ENCODE measurements around the gene MYF6. TPM values are rescaled to one million over a fixed set of nuclear protein-coding genes. Genes with fewer than 3 reads are reported as not detected.
"Not testable (repeated sequence)": the region's sequence is repeated elsewhere in the genome, so short reads cannot be mapped to it uniquely, and the experiment has no call there.

The MYF6 gene
- not detected for total RNA-seq

DNA sequence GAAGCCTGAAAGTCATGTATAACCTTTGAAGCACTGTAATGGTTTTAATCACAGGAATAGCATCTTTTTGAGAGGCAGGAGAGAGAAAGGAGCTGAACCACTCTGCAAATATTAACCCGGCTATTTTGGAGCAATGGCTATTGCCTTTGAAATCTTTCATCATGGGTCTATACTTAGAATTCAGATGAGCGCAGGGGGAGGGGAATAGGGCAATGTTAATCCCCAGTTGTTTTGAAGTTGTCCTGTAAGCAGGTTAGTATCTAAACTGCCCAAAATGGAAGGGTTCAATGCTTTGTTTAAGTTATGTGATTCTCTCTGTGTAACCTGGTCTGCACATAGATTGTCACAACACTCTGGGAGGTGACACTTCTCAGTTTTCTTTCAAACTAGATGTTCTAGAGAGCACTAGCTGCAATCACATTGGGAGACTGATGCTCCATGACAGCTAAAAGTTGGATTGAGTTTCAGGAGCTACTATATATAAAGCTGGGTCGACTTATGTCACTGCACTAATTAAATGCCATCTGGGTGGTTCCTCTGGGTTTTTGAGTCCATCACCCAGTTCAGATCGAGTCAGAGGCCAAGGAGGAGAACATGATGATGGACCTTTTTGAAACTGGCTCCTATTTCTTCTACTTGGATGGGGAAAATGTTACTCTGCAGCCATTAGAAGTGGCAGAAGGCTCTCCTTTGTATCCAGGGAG, at the start of gene MYF6:
Gene MYF6, plus strand, starts transcription at position 509 of the 704 bp plus-strand sequence. Its CDS starts 86 bp downstream, at position 595.
- DNase-seq (ENCODE audit: low spot score) = no peak

- no peak for DNase-seq (ENCODE audit: low spot score)
These were observed 47.8 kb upstream of the MYF6 start for GRCh38 chr12:80659512-80660063.

DNA sequence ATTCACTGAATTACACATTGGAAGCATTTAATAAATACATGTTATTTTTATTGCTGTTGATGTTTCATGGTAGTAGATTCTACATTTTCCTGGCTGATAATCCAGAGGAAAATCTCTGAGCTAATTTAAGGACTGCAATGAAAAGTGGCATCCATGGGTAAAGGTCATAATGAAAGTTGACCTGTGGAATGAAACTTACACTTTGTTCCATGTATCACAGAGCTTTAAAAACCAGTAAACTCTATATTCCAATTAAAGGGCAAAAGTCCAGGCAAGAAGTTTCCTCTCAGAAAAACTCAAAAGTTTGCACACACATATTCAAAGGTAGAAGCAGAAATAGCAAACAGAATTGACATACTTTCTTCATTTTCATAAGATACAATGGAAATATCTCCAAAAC, 44.8 kb upstream of the MYF6 start:
- no peak for DNase-seq (ENCODE audit: low spot score)

- DNase-seq (ENCODE audit: low spot score) = no peak
These were observed 37.2 kb upstream of the MYF6 start for GRCh38 chr12:80670214-80670613.

GRCh38 chr12:80676042-80676636, 31.3 kb upstream of the MYF6 start:
- not testable (repeated sequence) for DNase-seq (ENCODE audit: low spot score)

- no peak for DNase-seq (ENCODE audit: low spot score)
These were observed 30.6 kb upstream of the MYF6 start for GRCh38 chr12:80676856-80677255.

DNA sequence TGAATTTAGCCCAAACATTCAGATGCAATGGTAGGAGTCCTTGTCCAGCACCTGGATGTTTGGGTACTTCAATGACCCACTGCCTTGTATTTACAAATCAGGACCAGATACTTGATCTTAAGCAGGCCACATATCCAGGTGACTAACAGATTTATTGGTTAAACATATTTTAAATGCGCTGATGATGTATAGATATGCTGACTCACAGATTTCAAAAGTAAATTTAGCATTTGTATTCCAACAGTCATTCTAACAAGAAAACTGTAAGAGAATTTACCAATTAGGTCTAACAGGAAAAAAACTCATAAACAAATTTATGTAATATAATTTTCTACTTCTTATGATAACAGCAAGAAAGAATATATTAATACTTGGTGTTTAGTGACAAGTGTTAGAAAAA, 29.4 kb upstream of the MYF6 start:
- no peak for DNase-seq (ENCODE audit: low spot score)

- DNase-seq (ENCODE audit: low spot score) = no peak
These were observed 27.9 kb upstream of the MYF6 start for GRCh38 chr12:80679346-80680131.

DNA sequence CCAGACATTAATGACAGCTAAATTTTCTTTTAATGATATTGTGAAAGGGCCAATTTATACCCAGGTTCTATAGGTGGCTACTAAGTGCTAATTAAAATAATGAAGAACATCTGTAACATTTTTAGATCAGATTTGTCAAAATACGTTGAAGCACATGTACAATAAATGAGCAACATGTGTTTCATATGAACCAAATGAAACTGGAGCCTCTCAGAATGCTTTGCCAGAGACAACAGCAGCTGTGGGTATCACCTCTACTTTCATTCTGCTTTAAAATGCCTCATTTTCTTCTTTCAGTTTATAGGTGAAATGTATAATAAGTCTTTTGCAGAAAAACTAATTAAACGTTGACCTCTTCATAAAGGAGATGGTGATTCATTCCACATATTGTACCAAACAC, 26.1 kb upstream of the MYF6 start:
- no peak for DNase-seq (ENCODE audit: low spot score)

DNA sequence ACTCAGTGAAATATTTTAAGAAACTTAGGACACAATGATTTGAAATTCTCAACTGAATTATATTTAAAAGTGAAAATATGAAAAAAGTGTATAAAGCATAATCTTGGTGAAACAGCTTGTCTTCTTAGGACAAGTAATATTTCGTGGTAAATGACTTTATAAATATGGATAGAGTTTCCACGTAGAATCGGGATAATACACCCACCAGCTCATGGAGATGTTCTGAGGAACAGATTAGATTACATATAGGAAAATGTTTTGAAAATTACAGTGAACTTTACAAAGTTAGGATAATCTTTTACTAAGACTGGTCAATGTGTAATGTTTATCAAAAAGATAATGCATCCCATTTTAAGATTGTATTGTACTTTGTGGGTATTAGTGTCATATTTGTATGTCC, 25.6 kb upstream of the MYF6 start:
- DNase-seq (ENCODE audit: low spot score) = no peak

- DNase-seq (ENCODE audit: low spot score) = no peak
These were observed 23.3 kb upstream of the MYF6 start for GRCh38 chr12:80684077-80684495.

- no peak for DNase-seq (ENCODE audit: low spot score)
These were observed 17.3 kb upstream of the MYF6 start for GRCh38 chr12:80690090-80690489.

GRCh38 chr12:80690513-80690912, 16.9 kb upstream of the MYF6 start:
- DNase-seq (ENCODE audit: low spot score) = no peak

DNA sequence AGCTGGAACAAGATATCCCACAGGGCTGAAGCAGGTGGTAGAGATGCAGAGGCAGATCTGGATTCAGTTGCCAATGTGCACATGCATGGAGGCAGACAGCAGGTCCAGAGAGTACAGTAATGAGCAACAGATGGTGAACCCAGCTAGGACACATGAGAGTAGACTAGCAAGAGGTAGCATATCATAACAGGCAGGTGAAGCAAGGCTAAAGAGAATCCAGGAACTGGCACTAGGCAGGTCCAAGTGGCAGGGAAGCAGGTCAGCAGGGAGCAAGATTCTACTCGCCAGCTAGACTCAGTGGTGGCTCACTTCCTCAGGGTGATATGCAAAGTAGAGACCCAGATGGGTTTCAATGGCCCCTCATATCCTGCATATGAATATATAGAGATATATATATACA, 15.3 kb upstream of the MYF6 start:
- no peak for DNase-seq (ENCODE audit: low spot score)

GRCh38 chr12:80697270-80697887, 10.1 kb upstream of the MYF6 start:
- DNase-seq (ENCODE audit: low spot score) = no peak

DNA sequence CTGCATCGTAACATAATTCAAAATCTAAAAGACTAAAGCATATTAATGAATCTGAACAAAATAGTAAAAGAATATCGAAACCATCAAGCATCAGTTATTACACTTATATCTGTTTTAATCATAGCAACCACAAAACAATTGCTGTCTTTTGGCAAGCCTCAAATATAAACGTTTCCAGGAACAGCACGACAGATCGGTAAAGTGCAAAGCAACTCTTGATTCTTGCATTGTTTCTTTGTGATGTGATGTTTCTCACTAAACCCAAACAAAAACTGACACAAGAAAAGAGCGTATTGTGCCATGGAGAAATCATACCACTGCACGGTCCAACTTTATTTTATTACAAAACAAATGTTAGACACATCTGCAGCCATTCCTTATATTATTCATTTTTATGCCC, 9.2 kb upstream of the MYF6 start:
- no peak for DNase-seq (ENCODE audit: low spot score)

DNA sequence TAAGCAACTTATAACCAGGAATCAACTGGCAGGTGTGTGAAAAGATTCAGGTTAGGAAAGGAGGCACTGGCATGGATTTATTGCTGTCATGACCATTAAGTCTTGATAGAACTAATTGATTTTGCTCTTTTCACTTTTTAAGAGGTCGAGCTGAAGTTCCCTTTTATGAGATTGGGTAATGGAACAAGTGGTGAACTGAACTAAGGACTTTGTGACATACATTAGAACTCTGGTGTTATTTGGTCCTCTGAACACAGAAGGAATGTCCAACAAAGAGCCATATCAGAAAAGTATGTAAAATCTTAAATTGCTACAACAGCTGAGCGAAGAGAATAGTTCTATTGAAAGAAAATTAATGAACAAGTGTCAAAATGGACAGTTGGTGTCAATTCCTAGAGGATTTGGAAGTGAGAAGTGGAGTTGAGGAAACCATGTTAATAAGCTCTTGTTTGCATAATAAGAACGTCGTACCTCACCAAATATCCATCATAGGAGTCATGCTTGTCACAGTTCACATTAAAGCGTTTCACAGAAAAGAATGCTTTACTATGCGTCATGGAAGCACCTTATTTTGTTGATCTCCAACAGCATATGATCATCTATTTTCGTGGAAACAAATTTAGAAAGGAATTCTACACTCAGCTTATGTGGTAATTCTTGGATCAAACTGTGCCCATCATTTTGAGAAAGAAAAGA, 8.4 kb upstream of the MYF6 start:
- DNase-seq (ENCODE audit: low spot score) = no peak

DNA sequence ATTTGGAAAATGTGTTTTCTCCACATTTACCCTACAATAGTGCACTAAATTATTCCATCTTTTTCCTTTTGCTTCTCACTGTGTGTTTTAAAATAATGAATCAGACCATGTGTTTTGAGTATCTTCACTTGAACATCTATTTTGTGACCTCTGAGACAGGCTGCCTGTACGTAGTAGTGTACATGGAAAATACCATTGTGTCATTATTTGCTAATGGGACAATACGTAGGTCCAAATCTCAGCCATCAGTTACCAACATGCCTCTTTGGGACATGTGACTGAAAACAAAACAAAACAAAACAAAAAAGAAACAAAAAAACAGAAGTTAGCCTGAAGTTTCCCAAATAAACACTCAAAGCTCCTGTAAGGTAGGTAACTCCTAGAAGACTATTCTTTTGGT, 7.1 kb upstream of the MYF6 start:
- DNase-seq (ENCODE audit: low spot score) = no peak

DNA sequence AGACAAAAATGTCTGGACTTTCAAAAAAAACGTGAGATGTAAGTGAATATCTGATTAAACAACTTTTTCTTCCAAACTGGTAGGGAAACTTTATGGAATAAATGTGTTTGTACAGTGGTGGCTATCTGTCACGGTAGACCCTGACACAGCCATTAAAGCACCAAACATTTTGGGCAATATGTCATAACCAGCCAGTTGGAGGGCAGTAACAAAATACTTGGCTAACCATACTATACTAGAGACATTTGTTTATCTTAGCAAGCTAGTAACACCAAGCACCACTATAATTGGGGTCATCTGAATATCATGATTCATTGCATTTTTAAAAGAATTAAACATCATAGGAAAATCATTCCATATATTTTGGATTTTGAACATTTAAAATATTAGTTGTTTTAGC, 6.0 kb upstream of the MYF6 start:
- DNase-seq (ENCODE audit: low spot score) = no peak

- no peak for DNase-seq (ENCODE audit: low spot score)
These were observed 4.3 kb upstream of the MYF6 start for GRCh38 chr12:80702889-80703805.
